ENCODE results near the gene RBM25.
"Not testable (repeated sequence)": the region's sequence is repeated elsewhere in the genome, so short reads cannot be mapped to it uniquely, and the experiment has no call there.

RBM25 gene

GRCh38 chr14:73168691-73169090 lies 110.4 kb downstream of the RBM25 start:
- DNase-seq (ENCODE audit: low read depth) = no peak

GRCh38 chr14:73169855-73170254 lies 111.5 kb downstream of the RBM25 start:
- DNase-seq (ENCODE audit: low read depth) = not testable (repeated sequence)

- no peak for DNase-seq (ENCODE audit: low read depth)
Measured at GRCh38 chr14:73170686-73171085, 112.4 kb downstream of the RBM25 start.

GRCh38 chr14:73172500-73172899 lies 114.2 kb downstream of the RBM25 start:
- DNase-seq (ENCODE audit: low read depth) = no peak

GRCh38 chr14:73173092-73173735 lies 114.9 kb downstream of the RBM25 start:
- DNase-seq (ENCODE audit: low read depth) = no peak
